Measurements from ENCODE around the gene HS1BP3.

DNA sequence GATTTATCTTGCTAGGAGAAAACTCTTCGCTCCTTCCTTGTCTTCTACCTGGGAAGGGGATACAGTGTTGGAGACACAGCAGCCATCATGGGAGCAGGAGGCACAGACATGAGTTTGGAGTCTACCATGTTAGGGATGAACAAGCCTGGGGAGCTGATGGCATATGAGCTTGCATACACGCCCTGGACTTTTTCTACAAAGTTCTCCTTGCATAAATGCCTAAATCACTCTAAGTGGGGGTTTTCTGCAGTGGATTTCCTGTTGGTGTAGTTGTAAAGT, 3.6 kb upstream of the HS1BP3 start:
- no peak for TF ChIP-seq CTCF (IDR thresholded peaks at IDR 0.05)
- no peak for TF ChIP-seq POLR2A (IDR thresholded peaks at IDR 0.05)
